Hepatocyte (in vitro differentiated cells): ENCODE data around the gene PCBD2. TPM values are rescaled to one million over a fixed set of nuclear protein-coding genes. Genes with fewer than 3 reads are reported as not detected.
"Not testable (repeated sequence)": the region's sequence is repeated elsewhere in the genome, so short reads cannot be mapped to it uniquely, and the experiment has no call there.

Experiments used
- DNase-seq: peaks from one replicate; pipeline ENCODE4 v3.0.0-alpha.2; 2016; ENCODE audit warnings: low spot score
- H2AFZ ChIP-seq: fragments of 200-600 bp; sonication (generic); 2 replicates; pipeline ENCODE4 v1.6.0; 2016; ENCODE audit warnings: antibody characterized with exemption, mild to moderate bottlenecking
- H3K27ac ChIP-seq: fragments of 200-600 bp; sonication (generic); 2 replicates; pipeline ENCODE4 v1.5.1; 2016; ENCODE audit warnings: mild to moderate bottlenecking
- H3K27me3 ChIP-seq: fragments of 200-600 bp; sonication (generic); 2 replicates; pipeline ENCODE4 v1.6.1; 2016
- H3K36me3 ChIP-seq: fragments of 200-600 bp; sonication (generic); replicated peaks from 2 replicates; pipeline ENCODE4 v1.5.1; 2016; ENCODE audit warnings: low read depth; ENCODE audit not compliant: insufficient read depth
- H3K4me1 ChIP-seq: fragments of 200-600 bp; sonication (generic); 2 replicates; pipeline ENCODE4 v1.5.1; 2016; ENCODE audit warnings: mild to moderate bottlenecking, moderate library complexity; ENCODE audit not compliant: insufficient read depth
- H3K4me2 ChIP-seq: fragments of 200-600 bp; sonication (generic); 2 replicates; pipeline ENCODE4 v1.6.0; 2016
- H3K4me3 ChIP-seq: fragments of 200-600 bp; sonication (generic); 2 replicates; pipeline ENCODE4 v1.5.1; 2016; ENCODE audit warnings: mild to moderate bottlenecking
- H3K79me2 ChIP-seq: fragments of 200-600 bp; sonication (generic); 2 replicates; pipeline ENCODE4 v1.6.0; 2017; ENCODE audit warnings: mild to moderate bottlenecking
- H3K9me2 ChIP-seq: fragments of 200-600 bp; sonication (generic); replicated peaks from 2 replicates; pipeline ENCODE4 v1.6.0; 2017; ENCODE audit warnings: mild to moderate bottlenecking; ENCODE audit not compliant: insufficient read depth
- H3K9me3 ChIP-seq: fragments of 200-600 bp; sonication (generic); 2 replicates; pipeline ENCODE4 v1.5.1; 2016; ENCODE audit warnings: low read depth, mild to moderate bottlenecking
- H4K20me1 ChIP-seq: fragments of 200-600 bp; sonication (generic); 2 replicates; pipeline ENCODE4 v1.6.0; 2016; ENCODE audit warnings: mild to moderate bottlenecking; ENCODE audit not compliant: insufficient read depth, poor library complexity, severe bottlenecking
- EZH2 ChIP-seq: fragments of 200-600 bp; sonication (generic); IDR thresholded peaks from 2 replicates; pipeline ENCODE4 v1.6.1; 2016; ENCODE audit warnings: antibody characterized with exemption, mild to moderate bottlenecking, borderline replicate concordance
- EZH2phosphoT487 ChIP-seq: fragments of 200-600 bp; sonication (generic); IDR thresholded peaks from one replicate; pipeline ENCODE4 v1.6.1; 2018; ENCODE audit warnings: antibody characterized with exemption, mild to moderate bottlenecking, low read depth, moderate library complexity; ENCODE audit not compliant: unreplicated experiment, severe bottlenecking
- WGBS: methylation state at CpG from one replicate; pipeline ENCODE4 v1.1.6; 2016; ENCODE audit warnings: low lambda C conversion rate; ENCODE audit errors: missing lambda C conversion rate; 5-methylcytosine and 5-hydroxymethylcytosine counted together
- polyA plus RNA-seq: library from polyadenylated mRNA; unstranded; fragments of >200 nt; fragmentation: Nextera tagmentation; extraction: Ambion mirVana; gene quantifications from 2 replicates; pipeline ENCODE4 v1.2.1, GENCODE V29; 2016
- total RNA-seq: library from RNA; depleted of rRNA; stranded (reverse); fragments of >200 nt; gene quantifications from 2 replicates; pipeline ENCODE4 v1.2.3, GENCODE V29; 2014
- TF ChIP-seq, protein P1 (sequence below): fragments of 200-600 bp; sonication (generic); IDR thresholded peaks from 2 replicates; pipeline ENCODE4 v1.5.1; 2016; ENCODE audit warnings: antibody characterized with exemption, mild to moderate bottlenecking; ENCODE audit not compliant: poor library complexity

The PCBD2 gene
- total and polyA plus RNA-seq, 2 experiments from 2014 or later = 5.2 to 14.0 TPM

- Histone ChIP-seq H3K9me3 (no peaks in the 10 kb centered on the region), H3K4me3 (no peak overlapping the region), H3K9me2 (no peaks in the 10 kb centered on the region), H4K20me1 (no peaks in the 10 kb centered on the region), H3K27ac (no peak overlapping the region), H3K4me1 (no peaks in the 10 kb centered on the region), H2AFZ (no peak overlapping the region), H3K79me2 (no peaks in the 10 kb centered on the region), H3K36me3 (no peaks in the 10 kb centered on the region), H3K4me2 (no peak overlapping the region), H3K27me3 (no peaks in the 10 kb centered on the region)
- no peak for DNase-seq
- WGBS = 69% methylated on average over 11 of the region's 11 CpGs
- TF ChIP-seq, protein P1, sequence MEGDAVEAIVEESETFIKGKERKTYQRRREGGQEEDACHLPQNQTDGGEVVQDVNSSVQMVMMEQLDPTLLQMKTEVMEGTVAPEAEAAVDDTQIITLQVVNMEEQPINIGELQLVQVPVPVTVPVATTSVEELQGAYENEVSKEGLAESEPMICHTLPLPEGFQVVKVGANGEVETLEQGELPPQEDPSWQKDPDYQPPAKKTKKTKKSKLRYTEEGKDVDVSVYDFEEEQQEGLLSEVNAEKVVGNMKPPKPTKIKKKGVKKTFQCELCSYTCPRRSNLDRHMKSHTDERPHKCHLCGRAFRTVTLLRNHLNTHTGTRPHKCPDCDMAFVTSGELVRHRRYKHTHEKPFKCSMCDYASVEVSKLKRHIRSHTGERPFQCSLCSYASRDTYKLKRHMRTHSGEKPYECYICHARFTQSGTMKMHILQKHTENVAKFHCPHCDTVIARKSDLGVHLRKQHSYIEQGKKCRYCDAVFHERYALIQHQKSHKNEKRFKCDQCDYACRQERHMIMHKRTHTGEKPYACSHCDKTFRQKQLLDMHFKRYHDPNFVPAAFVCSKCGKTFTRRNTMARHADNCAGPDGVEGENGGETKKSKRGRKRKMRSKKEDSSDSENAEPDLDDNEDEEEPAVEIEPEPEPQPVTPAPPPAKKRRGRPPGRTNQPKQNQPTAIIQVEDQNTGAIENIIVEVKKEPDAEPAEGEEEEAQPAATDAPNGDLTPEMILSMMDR = no peak
- TF ChIP-seq EZH2phosphoT487 (no peak), EZH2 (no peak)
Measured at GRCh38 chr5:134997015-134997414, 92.1 kb downstream of the PCBD2 start.

GRCh38 chr5:134998068-134998467 lies 93.1 kb downstream of the PCBD2 start:
- DNase-seq, H3K36me3 ChIP-seq: not testable (repeated sequence)
- WGBS = 95% methylated on average over 5 of the region's 5 CpGs

GRCh38 chr5:135004376-135004775 lies 99.4 kb downstream of the PCBD2 start:
- no peak for DNase-seq
- Histone ChIP-seq H3K79me2 (no peaks in the 10 kb centered on the region), H3K4me1 (no peaks in the 10 kb centered on the region), H3K9me2 (no peaks in the 10 kb centered on the region), H4K20me1 (no peaks in the 10 kb centered on the region), H2AFZ (no peak overlapping the region), H3K9me3 (no peaks in the 10 kb centered on the region), H3K4me2 (no peak overlapping the region), H3K27ac (no peak overlapping the region), H3K27me3 (no peaks in the 10 kb centered on the region), H3K4me3 (no peak overlapping the region), H3K36me3 (no peaks in the 10 kb centered on the region)
- WGBS = 95% methylated on average over 3 of the region's 3 CpGs
- TF ChIP-seq, protein P1 = no peak
- TF ChIP-seq EZH2 (no peak), EZH2phosphoT487 (no peak)

More at GRCh38 chr5:134998068-134998467, 93.1 kb downstream of the PCBD2 start:
- H3K4me3 ChIP-seq, H3K79me2 ChIP-seq, H3K4me2 ChIP-seq, H2AFZ ChIP-seq, H3K27ac ChIP-seq, H3K27me3 ChIP-seq, H3K9me2 ChIP-seq, H3K4me1 ChIP-seq, H4K20me1 ChIP-seq, H3K9me3 ChIP-seq: not testable (repeated sequence)

DNA sequence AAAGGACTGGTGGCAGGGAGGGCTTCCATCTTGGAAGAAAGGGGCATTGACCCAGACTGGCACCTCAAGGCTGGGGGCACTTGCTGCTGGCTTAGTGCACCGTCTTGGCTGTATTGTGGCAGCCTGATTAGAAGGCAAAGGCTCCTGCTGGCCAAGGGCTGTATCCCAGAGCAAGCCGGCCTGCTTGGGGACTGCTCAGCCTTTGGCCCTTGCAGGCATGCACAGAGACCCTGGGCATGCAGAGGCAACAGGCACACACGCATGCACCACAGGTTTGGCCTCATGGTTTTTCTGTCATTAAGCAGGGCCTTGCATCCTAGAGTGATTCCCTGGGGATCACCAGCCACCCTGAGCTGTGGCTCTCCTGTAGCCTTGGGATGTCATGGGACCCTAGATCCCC lies 100.1 kb downstream of the PCBD2 start:
- no peak overlapping the region for H2AFZ ChIP-seq
- DNase-seq = no peak
- no peaks in the 10 kb centered on the region for H3K79me2 ChIP-seq
- H3K27ac ChIP-seq = no peak overlapping the region
- no peaks in the 10 kb centered on the region for H3K27me3 ChIP-seq
- no peaks in the 10 kb centered on the region for H3K36me3 ChIP-seq
- H3K9me3 ChIP-seq = no peaks in the 10 kb centered on the region
- no peak for TF ChIP-seq EZH2
- TF ChIP-seq, protein P1 = no peak
- no peak for TF ChIP-seq EZH2phosphoT487
- no peaks in the 10 kb centered on the region for H4K20me1 ChIP-seq
- H3K4me1 ChIP-seq = no peaks in the 10 kb centered on the region
- no peak overlapping the region for H3K4me2 ChIP-seq
- 93% methylated on average over 3 of the region's 3 CpGs for WGBS
- H3K4me3 ChIP-seq = no peak overlapping the region
- H3K9me2 ChIP-seq = no peaks in the 10 kb centered on the region
